K562 (cell line): Measurements from ENCODE around the gene CACNA1C.

ENCODE experiments used
- PCBP1 ChIP-seq: fragments of 200-400 bp; formaldehyde crosslinking; IDR thresholded peaks from 2 replicates; pipeline ENCODE4 v1.6.1; 2018; ENCODE audit warnings: mild to moderate bottlenecking, low read depth, low read length; ENCODE audit not compliant: poor library complexity, severe bottlenecking
- RAD21 ChIP-seq, 2 experiments: fragments of 250-450 bp in 1 of 2; fragments of 450-650 bp in 1 of 2; sonication (Bioruptor Pico) in 1 of 2; formaldehyde crosslinking in 1 of 2; IDR thresholded peaks in 1 of 2; conservative IDR thresholded peaks in 1 of 2; 2 replicates each; pipeline versions ENCODE4 v1.4.0 to v1.8.0; 2020 to 2022; ENCODE audit warnings: mild to moderate bottlenecking in 2 of 2, moderate library complexity in 1 of 2
- YY1 ChIP-seq, 3 experiments: IDR thresholded peaks; 2 replicates each; pipeline ENCODE4 v1.6.1; 2011; ENCODE audit warnings: low read length in 2 of 3, mild to moderate bottlenecking in 2 of 3, moderate library complexity in 2 of 3, borderline replicate concordance in 1 of 3, control low read depth in 1 of 3, low read depth in 1 of 3; ENCODE audit not compliant: insufficient read depth in 3 of 3, insufficient replicate concordance in 2 of 3, control insufficient read depth in 1 of 3, insufficient read length in 1 of 3; ENCODE audit errors: extremely low read depth in 1 of 3
- ZNF311 ChIP-seq: fragments of 250-450 bp; sonication (Bioruptor Pico); IDR thresholded peaks from 2 replicates; pipeline ENCODE4 v1.4.0; 2020; ENCODE audit warnings: mild to moderate bottlenecking, moderate library complexity

DNA sequence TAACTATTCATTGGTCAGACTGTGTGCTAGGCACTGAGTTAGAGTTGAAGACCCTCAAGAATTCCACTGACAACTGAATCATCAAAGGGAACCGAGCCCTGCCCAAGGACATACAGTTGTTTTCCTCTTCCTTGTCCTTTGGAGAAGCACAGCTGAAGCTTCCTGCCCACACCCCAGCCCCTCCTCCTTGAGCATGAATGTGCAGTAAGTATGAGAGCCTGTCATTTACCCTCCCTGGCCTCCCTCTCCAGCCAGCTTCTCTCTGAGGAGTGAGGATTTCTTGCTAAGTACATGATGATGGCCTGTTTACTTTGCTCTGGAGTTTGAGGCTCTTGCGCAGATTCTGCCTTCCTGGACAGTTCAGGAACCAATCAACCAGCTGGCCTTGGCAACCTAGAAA is 235.2 kb downstream of the CACNA1C start:
- TF ChIP-seq YY1 (IDR thresholded peaks at IDR 0.05; ENCODE audit: borderline replicate concordance in 1 of 3, control insufficient read depth in 1 of 3, extremely low read depth in 1 of 3, insufficient read depth in 3 of 3, insufficient read length in 1 of 3, insufficient replicate concordance in 2 of 3, low read depth in 1 of 3, low read length in 2 of 3) (no peak), RAD21 (CRISPR knock-in tag; conservative IDR thresholded peaks at IDR 0.05 in 1 of 2, IDR thresholded peaks at IDR 0.05 in 1 of 2) (no peak), PCBP1 (no peak), ZNF311 (CRISPR knock-in tag) (no peak)
